WTC11 (cell line): Measurements from ENCODE around the gene ASPHD2. TPM values are rescaled to one million over a fixed set of nuclear protein-coding genes. Genes with fewer than 3 reads are reported as not detected.

Experiments used
- ATAC-seq: fragments of 200-7000 bp; cut with Tn5 transposase; 2 replicates; pipeline ENCODE4 v1.10.0; 2021; ENCODE audit warnings: mild to moderate bottlenecking, moderate library complexity
- CTCF ChIA-PET: fragments of 300-600 bp; sonication (Branson Sonifier 250); formaldehyde crosslinking; loops from one replicate; lab custom pipeline; 2021; ENCODE audit warnings: antibody characterized with exemption; lab: Charles Lee
- POLR2A ChIA-PET: fragments of 350-600 bp; sonication (Branson Sonifier 250); formaldehyde crosslinking; loops from one replicate; lab custom pipeline; 2021; ENCODE audit warnings: antibody characterized with exemption; lab: Charles Lee
- DNase-seq: peaks from one replicate; pipeline ENCODE4 v3.0.0; 2021; ENCODE audit warnings: low spot score
- H3K27ac Mint-ChIP-seq: 2 replicates; pipeline ENCODE4 v1.8.0; 2021; ENCODE audit warnings: mixed read lengths
- H3K27me3 Mint-ChIP-seq: 2 replicates; pipeline ENCODE4 v1.8.0; 2021; ENCODE audit warnings: low read depth, mild to moderate bottlenecking, moderate library complexity, mixed read lengths
- H3K36me3 Mint-ChIP-seq: 2 replicates; pipeline ENCODE4 v1.8.0; 2021; ENCODE audit warnings: mixed read lengths
- H3K4me1 Mint-ChIP-seq: 2 replicates; pipeline ENCODE4 v1.8.0; 2022; ENCODE audit warnings: mixed read lengths
- H3K4me3 Mint-ChIP-seq: 2 replicates; pipeline ENCODE4 v1.8.0; 2021; ENCODE audit warnings: mild to moderate bottlenecking, moderate library complexity, mixed read lengths
- H3K9me3 Mint-ChIP-seq: 2 replicates; pipeline ENCODE4 v1.8.0; 2021; ENCODE audit warnings: mixed read lengths
- CBFB ChIP-seq: sonication (generic); formaldehyde crosslinking; IDR thresholded peaks from 2 replicates; pipeline ENCODE4 v1.8.1; 2022; ENCODE audit warnings: mild to moderate bottlenecking, low read depth, missing genetic modification reagents
- CREM ChIP-seq: sonication (generic); formaldehyde crosslinking; IDR thresholded peaks from 2 replicates; pipeline ENCODE4 v1.8.1; 2022; ENCODE audit warnings: mild to moderate bottlenecking, missing genetic modification reagents, moderate library complexity
- GRHL2 ChIP-seq: fragments of 250-450 bp; sonication (Bioruptor Pico); IDR thresholded peaks from 2 replicates; pipeline ENCODE4 v1.8.0; 2022; ENCODE audit warnings: mild to moderate bottlenecking, moderate library complexity; ENCODE audit not compliant: insufficient replicate concordance, severe bottlenecking
- NFATC4 ChIP-seq: fragments of 250-450 bp; sonication (Bioruptor Pico); IDR thresholded peaks from 2 replicates; pipeline ENCODE4 v1.9.0; 2021; ENCODE audit warnings: mild to moderate bottlenecking
- TEAD4 ChIP-seq: sonication (generic); formaldehyde crosslinking; IDR thresholded peaks from 2 replicates; pipeline ENCODE4 v1.8.0; 2022; ENCODE audit warnings: mild to moderate bottlenecking, missing genetic modification reagents
- ZNF121 ChIP-seq: sonication (generic); formaldehyde crosslinking; IDR thresholded peaks from 2 replicates; pipeline ENCODE4 v1.8.0; 2023; ENCODE audit warnings: missing genetic modification reagents
- ZNF317 ChIP-seq: sonication (generic); formaldehyde crosslinking; IDR thresholded peaks from 2 replicates; pipeline ENCODE4 v1.8.1; 2023; ENCODE audit warnings: low read depth, mild to moderate bottlenecking, moderate library complexity, missing genetic modification reagents, borderline replicate concordance
- total RNA-seq: library from RNA; stranded (reverse); gene quantifications from 3 replicates; pipeline ENCODE4 v1.2.3, GENCODE V29; 2021
- TF ChIP-seq, protein P1 (sequence below): sonication (generic); formaldehyde crosslinking; IDR thresholded peaks from 2 replicates; pipeline ENCODE4 v1.8.1; 2023; ENCODE audit warnings: mild to moderate bottlenecking, missing genetic modification reagents, moderate library complexity
- TF ChIP-seq, protein P2 (sequence below): sonication (generic); formaldehyde crosslinking; IDR thresholded peaks from 2 replicates; pipeline ENCODE4 v1.8.0; 2022; ENCODE audit warnings: mild to moderate bottlenecking, missing genetic modification reagents
- TF ChIP-seq, protein P3 (sequence below): sonication (generic); formaldehyde crosslinking; IDR thresholded peaks from 2 replicates; pipeline ENCODE4 v1.8.0; 2023; ENCODE audit warnings: missing genetic modification reagents, mild to moderate bottlenecking, borderline replicate concordance
- TF ChIP-seq, protein P4 (sequence below): sonication (generic); formaldehyde crosslinking; IDR thresholded peaks from 2 replicates; pipeline ENCODE4 v1.8.0; 2023; ENCODE audit warnings: mild to moderate bottlenecking, missing genetic modification reagents
- TF ChIP-seq, protein P5 (sequence below): fragments of 250-450 bp; sonication (Bioruptor Pico); conservative IDR thresholded peaks from 2 replicates; pipeline ENCODE4 v1.9.0; 2021; ENCODE audit warnings: mild to moderate bottlenecking
- TF ChIP-seq, protein P6 (sequence below): fragments of 250-450 bp; sonication (Bioruptor Pico); IDR thresholded peaks from 2 replicates; pipeline ENCODE4 v1.8.0; 2021; ENCODE audit warnings: mild to moderate bottlenecking
- TF ChIP-seq, protein P7 (sequence below): sonication (generic); formaldehyde crosslinking; IDR thresholded peaks from 2 replicates; pipeline ENCODE4 v1.8.1; 2023; ENCODE audit warnings: mild to moderate bottlenecking, missing genetic modification reagents, borderline replicate concordance

The ASPHD2 gene
- total RNA-seq, 1 experiment from 2014 or later: 7.1 TPM

DNA sequence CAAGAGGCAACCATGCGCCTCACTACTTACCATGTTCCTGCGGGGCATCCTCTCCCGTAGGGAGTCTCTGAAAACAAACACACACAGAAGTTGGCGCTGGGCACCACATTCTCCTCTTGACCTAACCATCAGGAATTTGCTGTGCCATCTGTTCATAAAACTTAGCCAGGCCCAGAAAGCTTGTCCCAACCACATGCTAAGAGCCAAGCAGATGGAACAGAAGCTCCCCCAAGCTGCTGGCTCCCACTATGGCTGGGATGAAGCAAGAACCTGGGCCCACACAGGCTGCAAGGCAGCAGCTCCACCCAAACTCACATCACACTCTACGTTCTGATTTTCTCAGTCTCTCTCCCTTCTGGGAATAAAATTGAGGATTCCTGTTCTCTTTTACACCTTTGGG lies 37.1 kb downstream of the ASPHD2 start (continued):
- no peak for TF ChIP-seq CREM (CRISPR knock-in tag)
- no peak for TF ChIP-seq ZNF121

DNA sequence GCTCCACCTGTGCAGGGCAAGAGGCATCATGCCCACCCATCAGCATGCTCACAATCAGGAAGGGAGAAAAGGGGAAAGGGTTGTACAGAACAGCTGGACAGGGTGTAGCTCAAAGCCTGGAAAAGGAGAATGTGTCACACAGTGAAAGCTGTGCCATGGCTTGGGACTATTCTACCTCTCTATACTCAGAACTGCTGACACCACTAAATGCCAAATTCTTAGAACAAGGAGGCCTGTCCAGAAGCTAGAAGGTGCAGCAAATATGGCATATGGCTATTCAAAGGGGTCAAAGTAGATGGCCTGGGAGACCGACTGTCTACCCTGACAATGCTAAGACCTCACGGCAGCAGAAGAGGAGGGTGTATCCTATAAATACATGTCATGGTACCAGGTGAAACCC lies 41.7 kb downstream of the ASPHD2 start:
- Mint-ChIP-seq H3K4me3 (no peak overlapping the region), H3K9me3 (no peaks in the 10 kb centered on the region), H3K36me3 (peaks cover 83% of the 10 kb centered on the region), H3K27ac (no peak overlapping the region), H3K4me1 (no peaks in the 10 kb centered on the region), H3K27me3 (no peaks in the 10 kb centered on the region)
- DNase-seq (no peak), ATAC-seq (no peak)
- ChIA-PET POLR2A (no interaction called here), CTCF (no interaction called here)
- TF ChIP-seq, protein P1, sequence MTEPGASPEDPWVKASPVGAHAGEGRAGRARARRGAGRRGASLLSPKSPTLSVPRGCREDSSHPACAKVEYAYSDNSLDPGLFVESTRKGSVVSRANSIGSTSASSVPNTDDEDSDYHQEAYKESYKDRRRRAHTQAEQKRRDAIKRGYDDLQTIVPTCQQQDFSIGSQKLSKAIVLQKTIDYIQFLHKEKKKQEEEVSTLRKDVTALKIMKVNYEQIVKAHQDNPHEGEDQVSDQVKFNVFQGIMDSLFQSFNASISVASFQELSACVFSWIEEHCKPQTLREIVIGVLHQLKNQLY: no peak
- TF ChIP-seq, protein P2, sequence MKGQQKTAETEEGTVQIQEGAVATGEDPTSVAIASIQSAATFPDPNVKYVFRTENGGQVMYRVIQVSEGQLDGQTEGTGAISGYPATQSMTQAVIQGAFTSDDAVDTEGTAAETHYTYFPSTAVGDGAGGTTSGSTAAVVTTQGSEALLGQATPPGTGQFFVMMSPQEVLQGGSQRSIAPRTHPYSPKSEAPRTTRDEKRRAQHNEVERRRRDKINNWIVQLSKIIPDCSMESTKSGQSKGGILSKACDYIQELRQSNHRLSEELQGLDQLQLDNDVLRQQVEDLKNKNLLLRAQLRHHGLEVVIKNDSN (CRISPR knock-in tag): no peak
- TF ChIP-seq, protein P3, sequence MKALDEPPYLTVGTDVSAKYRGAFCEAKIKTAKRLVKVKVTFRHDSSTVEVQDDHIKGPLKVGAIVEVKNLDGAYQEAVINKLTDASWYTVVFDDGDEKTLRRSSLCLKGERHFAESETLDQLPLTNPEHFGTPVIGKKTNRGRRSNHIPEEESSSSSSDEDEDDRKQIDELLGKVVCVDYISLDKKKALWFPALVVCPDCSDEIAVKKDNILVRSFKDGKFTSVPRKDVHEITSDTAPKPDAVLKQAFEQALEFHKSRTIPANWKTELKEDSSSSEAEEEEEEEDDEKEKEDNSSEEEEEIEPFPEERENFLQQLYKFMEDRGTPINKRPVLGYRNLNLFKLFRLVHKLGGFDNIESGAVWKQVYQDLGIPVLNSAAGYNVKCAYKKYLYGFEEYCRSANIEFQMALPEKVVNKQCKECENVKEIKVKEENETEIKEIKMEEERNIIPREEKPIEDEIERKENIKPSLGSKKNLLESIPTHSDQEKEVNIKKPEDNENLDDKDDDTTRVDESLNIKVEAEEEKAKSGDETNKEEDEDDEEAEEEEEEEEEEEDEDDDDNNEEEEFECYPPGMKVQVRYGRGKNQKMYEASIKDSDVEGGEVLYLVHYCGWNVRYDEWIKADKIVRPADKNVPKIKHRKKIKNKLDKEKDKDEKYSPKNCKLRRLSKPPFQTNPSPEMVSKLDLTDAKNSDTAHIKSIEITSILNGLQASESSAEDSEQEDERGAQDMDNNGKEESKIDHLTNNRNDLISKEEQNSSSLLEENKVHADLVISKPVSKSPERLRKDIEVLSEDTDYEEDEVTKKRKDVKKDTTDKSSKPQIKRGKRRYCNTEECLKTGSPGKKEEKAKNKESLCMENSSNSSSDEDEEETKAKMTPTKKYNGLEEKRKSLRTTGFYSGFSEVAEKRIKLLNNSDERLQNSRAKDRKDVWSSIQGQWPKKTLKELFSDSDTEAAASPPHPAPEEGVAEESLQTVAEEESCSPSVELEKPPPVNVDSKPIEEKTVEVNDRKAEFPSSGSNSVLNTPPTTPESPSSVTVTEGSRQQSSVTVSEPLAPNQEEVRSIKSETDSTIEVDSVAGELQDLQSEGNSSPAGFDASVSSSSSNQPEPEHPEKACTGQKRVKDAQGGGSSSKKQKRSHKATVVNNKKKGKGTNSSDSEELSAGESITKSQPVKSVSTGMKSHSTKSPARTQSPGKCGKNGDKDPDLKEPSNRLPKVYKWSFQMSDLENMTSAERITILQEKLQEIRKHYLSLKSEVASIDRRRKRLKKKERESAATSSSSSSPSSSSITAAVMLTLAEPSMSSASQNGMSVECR (CRISPR knock-in tag): no peak
- TF ChIP-seq NFATC4 (CRISPR knock-in tag): no peak
- TF ChIP-seq, protein P4, sequence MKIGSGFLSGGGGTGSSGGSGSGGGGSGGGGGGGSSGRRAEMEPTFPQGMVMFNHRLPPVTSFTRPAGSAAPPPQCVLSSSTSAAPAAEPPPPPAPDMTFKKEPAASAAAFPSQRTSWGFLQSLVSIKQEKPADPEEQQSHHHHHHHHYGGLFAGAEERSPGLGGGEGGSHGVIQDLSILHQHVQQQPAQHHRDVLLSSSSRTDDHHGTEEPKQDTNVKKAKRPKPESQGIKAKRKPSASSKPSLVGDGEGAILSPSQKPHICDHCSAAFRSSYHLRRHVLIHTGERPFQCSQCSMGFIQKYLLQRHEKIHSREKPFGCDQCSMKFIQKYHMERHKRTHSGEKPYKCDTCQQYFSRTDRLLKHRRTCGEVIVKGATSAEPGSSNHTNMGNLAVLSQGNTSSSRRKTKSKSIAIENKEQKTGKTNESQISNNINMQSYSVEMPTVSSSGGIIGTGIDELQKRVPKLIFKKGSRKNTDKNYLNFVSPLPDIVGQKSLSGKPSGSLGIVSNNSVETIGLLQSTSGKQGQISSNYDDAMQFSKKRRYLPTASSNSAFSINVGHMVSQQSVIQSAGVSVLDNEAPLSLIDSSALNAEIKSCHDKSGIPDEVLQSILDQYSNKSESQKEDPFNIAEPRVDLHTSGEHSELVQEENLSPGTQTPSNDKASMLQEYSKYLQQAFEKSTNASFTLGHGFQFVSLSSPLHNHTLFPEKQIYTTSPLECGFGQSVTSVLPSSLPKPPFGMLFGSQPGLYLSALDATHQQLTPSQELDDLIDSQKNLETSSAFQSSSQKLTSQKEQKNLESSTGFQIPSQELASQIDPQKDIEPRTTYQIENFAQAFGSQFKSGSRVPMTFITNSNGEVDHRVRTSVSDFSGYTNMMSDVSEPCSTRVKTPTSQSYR (CRISPR knock-in tag): no peak
- TF ChIP-seq GRHL2 (CRISPR knock-in tag): no peak
- TF ChIP-seq TEAD4 (CRISPR knock-in tag): no peak
- TF ChIP-seq, protein P5, sequence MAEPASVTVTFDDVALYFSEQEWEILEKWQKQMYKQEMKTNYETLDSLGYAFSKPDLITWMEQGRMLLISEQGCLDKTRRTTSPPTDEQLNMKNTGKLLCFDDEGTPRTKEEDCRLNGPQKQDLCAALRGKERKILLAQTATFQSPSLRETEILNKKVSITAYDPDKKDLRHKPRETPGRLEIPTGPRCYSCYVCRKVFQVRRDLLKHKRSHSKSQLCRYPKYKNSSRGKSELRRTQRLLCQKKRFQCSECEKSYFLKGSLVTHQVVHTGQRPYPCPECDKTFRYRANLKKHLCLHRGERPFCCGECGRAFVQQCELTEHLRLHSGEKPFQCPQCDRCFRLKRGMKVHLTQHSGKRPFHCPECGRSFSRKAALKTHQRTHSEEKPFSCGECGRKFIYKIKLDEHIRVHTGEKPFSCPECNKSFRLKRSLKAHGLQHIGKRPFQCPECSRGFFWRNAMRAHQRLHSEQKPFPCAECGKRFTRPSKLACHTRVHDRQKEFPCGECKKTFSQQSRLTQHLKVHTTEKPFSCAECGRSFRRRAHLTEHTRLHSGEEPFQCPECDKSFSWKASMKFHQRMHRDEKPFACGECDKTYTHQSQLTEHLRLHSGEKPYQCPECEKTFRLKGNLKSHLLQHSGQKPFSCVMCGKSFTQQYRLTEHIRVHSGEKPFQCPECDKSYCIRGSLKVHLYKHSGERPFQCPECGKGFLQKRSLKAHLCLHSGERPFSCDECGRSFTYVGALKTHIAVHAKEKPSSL: no peak
- TF ChIP-seq, protein P6, sequence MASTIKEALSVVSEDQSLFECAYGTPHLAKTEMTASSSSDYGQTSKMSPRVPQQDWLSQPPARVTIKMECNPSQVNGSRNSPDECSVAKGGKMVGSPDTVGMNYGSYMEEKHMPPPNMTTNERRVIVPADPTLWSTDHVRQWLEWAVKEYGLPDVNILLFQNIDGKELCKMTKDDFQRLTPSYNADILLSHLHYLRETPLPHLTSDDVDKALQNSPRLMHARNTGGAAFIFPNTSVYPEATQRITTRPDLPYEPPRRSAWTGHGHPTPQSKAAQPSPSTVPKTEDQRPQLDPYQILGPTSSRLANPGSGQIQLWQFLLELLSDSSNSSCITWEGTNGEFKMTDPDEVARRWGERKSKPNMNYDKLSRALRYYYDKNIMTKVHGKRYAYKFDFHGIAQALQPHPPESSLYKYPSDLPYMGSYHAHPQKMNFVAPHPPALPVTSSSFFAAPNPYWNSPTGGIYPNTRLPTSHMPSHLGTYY: no peak

DNA sequence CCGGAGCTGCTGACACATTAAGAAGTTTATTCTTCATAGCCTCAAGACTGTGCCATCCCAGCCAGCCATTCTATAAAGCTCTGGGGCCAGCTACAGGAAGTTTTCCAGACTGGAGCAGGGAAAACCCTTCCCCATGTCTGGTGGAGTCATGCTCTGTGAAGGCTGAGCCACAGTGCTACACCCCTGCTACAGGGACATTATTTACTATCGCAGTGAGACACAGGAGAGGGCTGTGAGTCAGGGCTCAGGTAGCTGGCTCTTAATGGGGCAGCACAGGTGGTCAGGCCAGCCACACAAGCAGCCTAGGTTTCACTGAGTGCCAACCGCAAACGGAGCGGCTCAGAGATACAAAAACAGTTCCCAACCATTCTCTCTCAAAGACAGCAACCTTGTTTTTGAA lies 42.5 kb downstream of the ASPHD2 start:
- Mint-ChIP-seq H3K4me1 (no peaks in the 10 kb centered on the region), H3K27me3 (no peaks in the 10 kb centered on the region), H3K4me3 (no peak overlapping the region), H3K36me3 (peaks cover 78% of the 10 kb centered on the region), H3K27ac (no peak overlapping the region), H3K9me3 (no peaks in the 10 kb centered on the region)
- CTCF ChIA-PET: interaction anchor here (0.7 kb wide), 1 partner anchor 10 kb away, joined by 3 read pairs; no protein-coding TSS in a partner anchor
- DNase-seq (no peak), ATAC-seq (no peak)
- POLR2A ChIA-PET: no interaction called here
- TF ChIP-seq ZNF317 (CRISPR knock-in tag) (no peak), CBFB (CRISPR knock-in tag) (no peak)
- TF ChIP-seq, protein P5: no peak
- TF ChIP-seq, protein P7, sequence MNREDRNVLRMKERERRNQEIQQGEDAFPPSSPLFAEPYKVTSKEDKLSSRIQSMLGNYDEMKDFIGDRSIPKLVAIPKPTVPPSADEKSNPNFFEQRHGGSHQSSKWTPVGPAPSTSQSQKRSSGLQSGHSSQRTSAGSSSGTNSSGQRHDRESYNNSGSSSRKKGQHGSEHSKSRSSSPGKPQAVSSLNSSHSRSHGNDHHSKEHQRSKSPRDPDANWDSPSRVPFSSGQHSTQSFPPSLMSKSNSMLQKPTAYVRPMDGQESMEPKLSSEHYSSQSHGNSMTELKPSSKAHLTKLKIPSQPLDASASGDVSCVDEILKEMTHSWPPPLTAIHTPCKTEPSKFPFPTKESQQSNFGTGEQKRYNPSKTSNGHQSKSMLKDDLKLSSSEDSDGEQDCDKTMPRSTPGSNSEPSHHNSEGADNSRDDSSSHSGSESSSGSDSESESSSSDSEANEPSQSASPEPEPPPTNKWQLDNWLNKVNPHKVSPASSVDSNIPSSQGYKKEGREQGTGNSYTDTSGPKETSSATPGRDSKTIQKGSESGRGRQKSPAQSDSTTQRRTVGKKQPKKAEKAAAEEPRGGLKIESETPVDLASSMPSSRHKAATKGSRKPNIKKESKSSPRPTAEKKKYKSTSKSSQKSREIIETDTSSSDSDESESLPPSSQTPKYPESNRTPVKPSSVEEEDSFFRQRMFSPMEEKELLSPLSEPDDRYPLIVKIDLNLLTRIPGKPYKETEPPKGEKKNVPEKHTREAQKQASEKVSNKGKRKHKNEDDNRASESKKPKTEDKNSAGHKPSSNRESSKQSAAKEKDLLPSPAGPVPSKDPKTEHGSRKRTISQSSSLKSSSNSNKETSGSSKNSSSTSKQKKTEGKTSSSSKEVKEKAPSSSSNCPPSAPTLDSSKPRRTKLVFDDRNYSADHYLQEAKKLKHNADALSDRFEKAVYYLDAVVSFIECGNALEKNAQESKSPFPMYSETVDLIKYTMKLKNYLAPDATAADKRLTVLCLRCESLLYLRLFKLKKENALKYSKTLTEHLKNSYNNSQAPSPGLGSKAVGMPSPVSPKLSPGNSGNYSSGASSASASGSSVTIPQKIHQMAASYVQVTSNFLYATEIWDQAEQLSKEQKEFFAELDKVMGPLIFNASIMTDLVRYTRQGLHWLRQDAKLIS: no peak
